Natural killer cell (primary cell): ENCODE results near the gene OR51B4. TPM values are rescaled to one million over a fixed set of nuclear protein-coding genes. Genes with fewer than 3 reads are reported as not detected.

Experiments used
- ATAC-seq, 3 donors: fragments of 150-1000 bp in 2 of 3; fragments of 200-7000 bp in 1 of 3; cut with Tn5 transposase; 1 replicate in 1 of 3; 2 replicates in 2 of 3; pipeline ENCODE4 v1.10.0; 2021; ENCODE audit warnings: mild to moderate bottlenecking in 2 of 3, moderate library complexity in 2 of 3
- DNase-seq, 2 donors: peaks; one replicate each; pipeline versions ENCODE4 v3.0.0 to v3.0.0-alpha.2; 2013 to 2021; ENCODE audit warnings: mixed read lengths in 1 of 2
- H3K27ac ChIP-seq: one replicate; pipeline ENCODE4 v1.5.1; 2013; ENCODE audit warnings: mild to moderate bottlenecking, low read length
- H3K27me3 ChIP-seq: one replicate; pipeline ENCODE4 v1.6.1; 2013; ENCODE audit warnings: low read length; ENCODE audit not compliant: control insufficient read depth, insufficient read depth
- H3K36me3 ChIP-seq: one replicate; pipeline ENCODE4 v1.6.1; 2013; ENCODE audit warnings: low read length; ENCODE audit not compliant: control insufficient read depth, insufficient read depth
- H3K4me1 ChIP-seq: one replicate; pipeline ENCODE4 v1.6.1; 2013; ENCODE audit warnings: low read length; ENCODE audit not compliant: control insufficient read depth, insufficient read depth
- H3K4me3 ChIP-seq: one replicate; pipeline ENCODE4 v1.5.1; 2013; ENCODE audit warnings: low read length
- H3K9me3 ChIP-seq: one replicate; pipeline ENCODE4 v1.6.1; 2013; ENCODE audit warnings: low read length; ENCODE audit not compliant: control insufficient read depth, insufficient read depth
- H3K27ac Mint-ChIP-seq, 2 donors: one replicate each; pipeline ENCODE4 v1.8.0; 2022; ENCODE audit warnings: mild to moderate bottlenecking in 2 of 2, mixed read lengths in 2 of 2, moderate library complexity in 1 of 2
- H3K27me3 Mint-ChIP-seq, 2 donors: one replicate each; pipeline ENCODE4 v1.8.0; 2022; ENCODE audit warnings: low read depth in 2 of 2, mixed read lengths in 2 of 2
- H3K36me3 Mint-ChIP-seq: one replicate; pipeline ENCODE4 v1.8.0; 2022; ENCODE audit warnings: mixed read lengths
- H3K4me1 Mint-ChIP-seq, 2 donors: one replicate each; pipeline ENCODE4 v1.8.0; 2022; ENCODE audit warnings: mixed read lengths in 2 of 2
- H3K4me3 Mint-ChIP-seq: one replicate; pipeline ENCODE4 v1.8.0; 2022; ENCODE audit warnings: mild to moderate bottlenecking, moderate library complexity, mixed read lengths
- H3K9me3 Mint-ChIP-seq, 2 donors: one replicate each; pipeline ENCODE4 v1.8.0; 2022; ENCODE audit warnings: mixed read lengths in 2 of 2
- CTCF ChIP-seq: fragments of 200-600 bp; IDR thresholded peaks from one replicate; pipeline ENCODE4 v1.8.0; 2022; ENCODE audit warnings: antibody characterized with exemption
- WGBS: methylation state at CpG from one replicate; pipeline ENCODE4 v1.1.7; 2013; ENCODE audit warnings: missing lambda C conversion rate; ENCODE audit not compliant: insufficient coverage; 5-methylcytosine and 5-hydroxymethylcytosine counted together
- intact Hi-C: fragments of 100-400 bp; cut with micrococcal nuclease; formaldehyde crosslinking; loops from one replicate; pipeline ENCODE4 v1.14.2; 2022
- total RNA-seq, 4 donors: library from RNA; stranded (reverse); fragments of 120-200 nt in 1 of 4; gene quantifications; one replicate each; pipeline versions ENCODE4 v1.2.3 to v1.2.4, GENCODE V29; 2013 to 2022

Gene OR51B4
- total RNA-seq, 3 donors from 2014 or later (not counting 1 experiment from before 2014, with no cell fraction given) = not detected

GRCh38 chr11:5310423-5310822 lies 8.7 kb upstream of the OR51B4 start:
- ATAC-seq = no peak
- H3K27ac ChIP-seq = no peak overlapping the region

GRCh38 chr11:5307256-5308019 lies 5.7 kb upstream of the OR51B4 start:
- peaks cover 0 to 5% of the 10 kb centered on the region in 2 donors for H3K27me3 Mint-ChIP-seq
- ATAC-seq = no peak
- WGBS = 86% methylated on average over 2 of the region's 2 CpGs
- no peaks in the 10 kb centered on the region for H3K36me3 ChIP-seq
- intact Hi-C loops = no loop called here
- no peaks in the 10 kb centered on the region for H3K36me3 Mint-ChIP-seq
- H3K27me3 ChIP-seq = no peaks in the 10 kb centered on the region
- H3K27ac ChIP-seq = no peak overlapping the region
- no peak overlapping the region for H3K4me3 ChIP-seq
- no peaks in the 10 kb centered on the region for H3K9me3 ChIP-seq
- no peak overlapping the region for H3K4me3 Mint-ChIP-seq
- no peak overlapping the region for H3K27ac Mint-ChIP-seq
- peaks cover 0 to 4% of the 10 kb centered on the region in 2 donors for H3K9me3 Mint-ChIP-seq
- no peak for DNase-seq
- H3K4me1 ChIP-seq = no peaks in the 10 kb centered on the region
- no peak for TF ChIP-seq CTCF
- H3K4me1 Mint-ChIP-seq = no peaks in the 10 kb centered on the region

More at GRCh38 chr11:5310423-5310822, 8.7 kb upstream of the OR51B4 start:
- Mint-ChIP-seq H3K27ac (no peak overlapping the region), H3K4me1 (no peaks in the 10 kb centered on the region), H3K9me3 (peaks cover 0 to 4% of the 10 kb centered on the region in 2 donors), H3K36me3 (no peaks in the 10 kb centered on the region), H3K4me3 (no peak overlapping the region), H3K27me3 (peaks cover 0 to 5% of the 10 kb centered on the region in 2 donors)
- Histone ChIP-seq H3K27me3 (no peaks in the 10 kb centered on the region), H3K4me3 (no peak overlapping the region), H3K36me3 (no peaks in the 10 kb centered on the region), H3K4me1 (no peaks in the 10 kb centered on the region), H3K9me3 (no peaks in the 10 kb centered on the region)
- DNase-seq = no peak
- WGBS = no CpG with 5 or more reads among the region's 1 CpG
- TF ChIP-seq CTCF = no peak
- intact Hi-C loops = no loop called here

- intact Hi-C loops = no loop called here
- TF ChIP-seq CTCF = no peak
- ATAC-seq (no peak), DNase-seq (no peak)
- no peaks in the 10 kb centered on the region for H3K27me3 Mint-ChIP-seq
- peaks cover 0 to 2% of the 10 kb centered on the region in 2 donors for H3K9me3 Mint-ChIP-seq
- Histone ChIP-seq H3K27me3 (no peaks in the 10 kb centered on the region), H3K4me3 (no peak overlapping the region), H3K4me1 (no peaks in the 10 kb centered on the region), H3K36me3 (no peaks in the 10 kb centered on the region), H3K9me3 (no peaks in the 10 kb centered on the region), H3K27ac (no peak overlapping the region)
- no CpG with 5 or more reads among the region's 1 CpG for WGBS
- no peak overlapping the region for H3K27ac Mint-ChIP-seq
- no peaks in the 10 kb centered on the region for H3K4me1 Mint-ChIP-seq
- no peaks in the 10 kb centered on the region for H3K36me3 Mint-ChIP-seq
- H3K4me3 Mint-ChIP-seq = no peak overlapping the region
Measured at GRCh38 chr11:5304046-5304445, 2.3 kb upstream of the OR51B4 start.

DNA sequence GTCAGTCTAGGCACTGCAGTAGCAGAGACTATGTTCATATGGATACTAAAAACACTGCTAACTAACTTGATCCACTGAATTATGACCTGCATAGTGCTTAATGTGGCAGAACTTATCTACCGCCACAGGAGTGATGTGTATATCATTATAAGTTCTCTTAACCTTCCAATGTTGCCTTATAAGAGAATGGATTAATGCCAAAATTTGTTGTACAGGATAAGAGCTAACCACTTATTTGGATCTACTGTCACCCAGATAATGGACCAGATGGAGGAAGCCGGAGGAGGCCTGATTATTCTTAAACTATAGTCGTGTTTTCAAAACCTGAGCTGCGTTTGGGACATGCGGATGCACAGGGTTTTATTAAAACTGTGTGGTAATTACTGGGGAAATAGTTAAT lies 1.9 kb upstream of the OR51B4 start:
- 100% methylated on average over 1 of the region's 5 CpGs for WGBS
- Histone ChIP-seq H3K36me3 (no peaks in the 10 kb centered on the region), H3K4me1 (no peaks in the 10 kb centered on the region), H3K27me3 (no peaks in the 10 kb centered on the region), H3K9me3 (no peaks in the 10 kb centered on the region), H3K27ac (no peak overlapping the region), H3K4me3 (no peak overlapping the region)
- no peak for TF ChIP-seq CTCF
- intact Hi-C loops = no loop called here
- no peak for ATAC-seq
- H3K4me1 Mint-ChIP-seq = no peaks in the 10 kb centered on the region
- peaks cover 0 to 2% of the 10 kb centered on the region in 2 donors for H3K9me3 Mint-ChIP-seq
- H3K4me3 Mint-ChIP-seq = no peak overlapping the region
- H3K27ac Mint-ChIP-seq = no peak overlapping the region
- no peak for DNase-seq
- no peaks in the 10 kb centered on the region for H3K36me3 Mint-ChIP-seq
- no peaks in the 10 kb centered on the region for H3K27me3 Mint-ChIP-seq
